ENCODE data around the gene FOXP1.

Gene FOXP1

GRCh38 chr3:71062952-71063772 is 520.4 kb downstream of the FOXP1 start:
- DNase-seq = peak; percentile 76

GRCh38 chr3:71062037-71062932 is 521.2 kb downstream of the FOXP1 start:
- DNase-seq = peak; percentile 13

GRCh38 chr3:71061581-71061980 is 521.9 kb downstream of the FOXP1 start:
- no peak for DNase-seq

GRCh38 chr3:71061037-71061436 is 522.5 kb downstream of the FOXP1 start:
- DNase-seq = no peak

- DNase-seq = no peak
Measured at GRCh38 chr3:71060536-71060935, 523.0 kb downstream of the FOXP1 start.

GRCh38 chr3:71057526-71057894 is 526.0 kb downstream of the FOXP1 start:
- no peak for DNase-seq

- no peak for DNase-seq
Measured at GRCh38 chr3:71056327-71056726, 527.2 kb downstream of the FOXP1 start.

- DNase-seq = no peak
Measured at GRCh38 chr3:71055257-71056001, 528.1 kb downstream of the FOXP1 start.

GRCh38 chr3:71054312-71054711 is 529.2 kb downstream of the FOXP1 start:
- no peak for DNase-seq

GRCh38 chr3:71053495-71053894 is 530.0 kb downstream of the FOXP1 start:
- DNase-seq = no peak

GRCh38 chr3:71052716-71053115 is 530.8 kb downstream of the FOXP1 start:
- no peak for DNase-seq

- DNase-seq = no peak
Measured at GRCh38 chr3:71051893-71052687, 531.4 kb downstream of the FOXP1 start.

GRCh38 chr3:71051259-71051595 is 532.3 kb downstream of the FOXP1 start:
- no peak for DNase-seq

GRCh38 chr3:71050538-71051258 is 532.8 kb downstream of the FOXP1 start:
- DNase-seq = no peak

GRCh38 chr3:71050166-71050537 is 533.4 kb downstream of the FOXP1 start:
- DNase-seq = no peak

- DNase-seq = no peak
Measured at GRCh38 chr3:71048948-71049347, 534.6 kb downstream of the FOXP1 start.

GRCh38 chr3:71047616-71048531 is 535.7 kb downstream of the FOXP1 start:
- DNase-seq = no peak

GRCh38 chr3:71046791-71047190 is 536.7 kb downstream of the FOXP1 start:
- no peak for DNase-seq

GRCh38 chr3:71045917-71046282 is 537.6 kb downstream of the FOXP1 start:
- DNase-seq = peak; percentile 70

- no peak for DNase-seq
Measured at GRCh38 chr3:71045212-71045916, 538.2 kb downstream of the FOXP1 start.

Data from inflammatory macrophage treated with lipopolysaccharide for 4 hours (primary cell).